HCEC 1CT (cell line): ENCODE data around the gene MTERF4.

Source experiments
- DNase-seq: peaks from one replicate; pipeline ENCODE4 v3.0.0-alpha.2; 2017

Gene MTERF4

DNA sequence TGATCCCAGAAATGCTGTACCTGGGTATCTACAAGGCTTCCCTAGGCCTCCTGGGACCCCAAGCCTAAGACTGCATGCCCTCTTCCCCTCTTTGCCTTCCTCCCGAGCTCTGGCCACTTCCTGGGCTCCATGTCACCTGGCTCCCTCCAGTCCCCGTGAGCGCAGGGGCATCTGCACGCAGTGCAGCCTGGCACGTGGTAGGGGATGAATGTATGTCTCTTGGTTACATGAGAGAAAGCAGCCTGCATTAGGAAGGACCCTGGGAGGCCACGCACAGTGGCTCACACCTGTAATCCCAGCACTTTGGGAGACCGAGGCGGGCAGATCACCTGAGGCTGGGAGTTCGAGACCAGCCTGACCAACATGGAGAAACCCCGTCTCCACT, 31.3 kb upstream of the MTERF4 start:
- no peak for DNase-seq

DNA sequence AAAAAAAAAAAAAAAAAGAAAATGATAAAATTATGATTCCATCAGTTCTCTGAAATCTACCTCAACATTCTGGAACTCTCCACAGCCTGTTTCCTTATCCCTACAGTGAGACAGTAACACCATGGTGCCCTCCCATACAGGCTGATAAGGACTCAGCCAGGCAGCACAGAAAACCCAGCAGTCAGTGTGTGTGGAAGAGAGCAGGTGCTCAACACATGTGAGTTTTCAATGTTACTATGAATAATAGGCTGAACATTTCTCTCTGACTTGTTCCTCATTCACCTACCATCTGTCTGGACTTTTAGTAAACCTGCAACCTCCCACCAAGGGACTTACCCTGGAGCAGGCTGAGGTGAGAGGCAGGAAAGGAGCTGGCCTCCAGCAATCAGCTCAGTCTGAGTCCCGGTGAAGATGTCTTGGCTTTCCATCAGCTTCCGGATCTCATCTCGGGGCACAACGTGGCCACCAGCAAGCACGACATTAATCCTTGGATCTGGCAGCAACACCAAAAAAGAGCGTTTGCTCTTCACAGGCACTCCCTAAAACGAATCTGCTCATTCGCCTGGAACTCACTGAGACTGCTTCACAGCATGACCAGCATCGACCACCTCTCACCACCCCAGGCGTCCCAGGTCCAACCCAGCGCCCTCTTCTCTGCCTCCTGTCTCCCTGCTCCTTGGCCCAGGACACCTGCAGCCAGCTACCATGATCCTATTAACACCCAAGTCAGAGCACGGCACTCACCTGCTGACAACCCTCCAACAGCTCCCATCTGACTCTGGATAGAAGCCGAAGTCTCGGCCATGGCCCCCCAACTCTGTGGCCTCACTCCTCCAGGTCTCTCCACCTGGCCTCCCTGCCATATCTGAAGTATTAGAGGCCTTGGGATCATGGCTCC, 30.7 kb upstream of the MTERF4 start:
- DNase-seq, result no peak

DNA sequence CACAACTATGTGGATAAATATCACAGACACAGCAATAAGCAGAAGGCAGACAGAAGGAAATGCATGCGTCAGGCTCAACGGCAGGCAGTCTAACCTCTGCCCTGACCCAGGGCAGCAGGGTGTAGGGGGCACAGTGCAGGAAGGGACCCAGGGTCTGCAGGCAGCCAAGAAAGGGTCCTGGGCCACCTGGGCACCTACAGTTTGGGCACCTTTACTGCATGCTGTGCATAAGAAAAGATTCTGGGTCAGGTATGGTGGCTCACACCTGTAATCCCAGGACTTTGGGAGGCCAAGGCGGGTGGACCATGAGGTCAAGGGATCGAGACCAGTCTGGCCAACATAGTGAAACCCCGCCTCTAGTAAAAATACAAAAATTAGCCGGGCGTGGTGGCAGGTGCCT, 29.4 kb upstream of the MTERF4 start:
- DNase-seq, result no peak

DNA sequence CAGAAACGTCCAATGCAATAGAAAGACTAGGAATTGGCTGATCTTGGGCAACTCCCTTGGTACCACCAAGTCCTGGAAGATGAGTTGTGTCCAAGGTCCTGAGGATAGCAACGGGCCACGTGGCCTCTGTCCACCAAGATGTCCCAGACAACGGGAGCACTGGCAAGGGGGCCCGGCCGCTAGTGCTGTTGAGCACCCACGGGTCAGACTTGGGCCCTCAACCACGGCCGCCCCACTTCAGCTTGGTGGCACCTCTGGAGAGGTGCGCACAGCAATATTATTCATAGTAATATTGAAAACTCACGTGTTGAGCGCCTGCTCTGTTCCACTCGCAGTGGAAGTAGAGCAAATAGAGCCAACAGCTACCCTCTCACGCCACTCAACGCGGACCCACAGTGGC, 28.2 kb upstream of the MTERF4 start:
- no peak for DNase-seq

DNA sequence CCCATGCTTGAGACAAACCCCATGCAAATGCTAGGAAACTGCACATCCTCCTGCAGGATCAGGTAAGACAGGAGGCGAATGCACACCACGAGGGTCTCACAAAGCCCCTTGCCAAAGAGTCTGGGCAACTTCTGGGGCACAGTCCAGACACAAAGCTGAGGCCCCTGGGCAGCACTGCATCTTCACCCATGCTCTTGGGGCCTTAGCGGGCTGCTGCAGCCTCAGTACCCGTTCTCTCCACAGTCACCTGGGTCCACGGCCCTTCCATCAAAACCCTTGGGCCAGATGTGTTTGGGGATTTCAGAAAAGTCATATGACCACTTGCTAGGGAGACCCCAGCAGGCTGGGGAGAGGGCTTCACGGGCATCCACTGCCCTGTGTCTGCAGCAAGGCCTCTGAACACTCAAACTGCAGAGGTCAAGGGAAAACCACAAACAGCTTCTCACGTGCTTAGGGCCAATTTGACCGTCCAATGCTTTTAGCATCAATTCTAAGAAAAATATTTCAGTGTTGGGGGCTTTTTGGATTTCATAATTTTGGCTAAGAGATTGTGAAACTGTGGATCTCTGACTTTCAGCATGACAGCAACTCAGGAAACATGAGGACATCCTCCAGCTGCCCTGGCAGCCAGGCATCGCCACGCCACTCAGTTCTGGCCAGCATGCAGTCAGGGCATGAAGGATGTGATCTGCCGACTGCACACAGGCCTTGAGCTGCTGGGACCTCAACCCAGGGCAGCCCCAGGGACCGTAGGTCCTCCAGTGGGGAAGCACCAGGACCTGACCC, 27.2 kb upstream of the MTERF4 start:
- DNase-seq, result no peak

DNA sequence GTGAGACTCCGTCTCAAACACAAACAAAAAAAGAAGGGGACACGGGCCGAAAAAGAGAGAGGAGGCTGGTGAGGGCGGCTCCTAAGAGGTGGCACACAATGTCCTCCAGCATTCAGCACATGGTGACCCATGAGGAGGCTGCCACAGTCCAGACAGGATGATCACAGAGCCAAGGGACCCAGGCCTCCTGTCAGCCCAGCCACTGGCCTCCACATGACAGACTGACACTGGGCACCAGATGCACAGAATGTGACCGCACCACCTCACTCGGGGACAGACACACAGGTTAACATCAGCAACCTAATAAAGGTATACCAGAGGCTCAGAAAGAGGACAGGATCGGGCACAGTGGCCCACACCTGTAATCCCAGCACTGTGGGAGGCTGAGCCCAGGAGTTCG, 26.2 kb upstream of the MTERF4 start:
- no peak for DNase-seq

DNA sequence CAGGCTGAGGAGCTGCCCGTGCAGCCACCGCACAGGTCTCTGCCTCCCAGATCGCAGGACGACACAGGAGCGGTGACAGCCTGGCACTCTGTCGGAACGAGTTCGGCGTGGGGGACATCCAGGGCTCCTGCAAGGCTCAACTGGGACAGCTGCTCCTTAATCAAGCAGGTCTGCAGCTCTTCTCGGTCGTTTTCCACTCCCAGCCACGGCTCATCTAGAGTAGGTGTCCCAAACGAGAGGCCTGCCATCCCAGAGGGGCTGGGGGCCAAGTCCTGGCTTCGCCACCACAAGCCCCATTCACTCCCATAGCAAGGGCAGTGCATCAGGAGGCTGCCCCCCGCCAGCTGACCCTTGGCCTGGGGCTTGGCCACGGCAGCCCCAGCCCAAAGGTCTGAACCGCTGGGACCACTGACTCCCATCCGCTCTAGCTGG, 24.7 kb upstream of the MTERF4 start:
- no peak for DNase-seq

DNA sequence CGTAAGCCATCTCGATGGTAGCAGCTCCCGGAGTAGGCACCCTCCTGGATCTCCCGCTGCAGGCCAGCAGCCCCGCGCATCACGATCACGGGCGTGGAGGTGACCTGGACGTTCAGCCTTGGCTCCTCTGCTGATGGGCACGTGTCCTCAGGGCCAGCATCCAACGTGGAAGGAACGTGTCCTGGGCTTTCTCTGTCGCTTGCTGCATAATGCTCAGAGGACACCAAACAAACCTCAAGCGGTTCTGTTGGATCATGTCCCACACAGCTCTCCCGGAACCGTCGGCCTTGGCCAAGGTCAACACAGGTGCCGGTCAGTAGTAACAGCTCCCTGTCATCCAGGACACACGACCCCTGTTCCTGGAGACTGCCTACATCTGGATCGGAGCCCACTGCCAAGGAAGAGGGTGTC, 24.1 kb upstream of the MTERF4 start:
- DNase-seq, result no peak

DNA sequence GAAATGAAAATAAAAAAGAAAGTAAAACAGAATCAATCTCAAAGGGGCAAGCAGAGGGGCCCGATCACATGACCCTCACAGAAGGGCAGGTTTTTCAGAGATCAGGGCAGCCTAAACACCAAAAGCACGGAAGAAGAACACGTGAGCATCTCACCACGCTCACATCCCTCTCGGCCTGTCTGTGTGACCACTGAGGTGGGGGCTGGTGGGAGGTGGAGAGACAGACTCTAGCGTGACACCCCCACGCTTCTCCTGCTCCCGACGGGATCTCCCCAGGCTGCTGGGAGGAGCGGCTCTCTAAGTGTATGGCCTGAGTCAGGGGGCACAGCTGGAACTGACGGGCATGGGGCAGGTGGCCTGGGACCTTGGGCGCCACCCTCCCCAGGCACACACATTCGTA, 23.5 kb upstream of the MTERF4 start:
- no peak for DNase-seq

DNA sequence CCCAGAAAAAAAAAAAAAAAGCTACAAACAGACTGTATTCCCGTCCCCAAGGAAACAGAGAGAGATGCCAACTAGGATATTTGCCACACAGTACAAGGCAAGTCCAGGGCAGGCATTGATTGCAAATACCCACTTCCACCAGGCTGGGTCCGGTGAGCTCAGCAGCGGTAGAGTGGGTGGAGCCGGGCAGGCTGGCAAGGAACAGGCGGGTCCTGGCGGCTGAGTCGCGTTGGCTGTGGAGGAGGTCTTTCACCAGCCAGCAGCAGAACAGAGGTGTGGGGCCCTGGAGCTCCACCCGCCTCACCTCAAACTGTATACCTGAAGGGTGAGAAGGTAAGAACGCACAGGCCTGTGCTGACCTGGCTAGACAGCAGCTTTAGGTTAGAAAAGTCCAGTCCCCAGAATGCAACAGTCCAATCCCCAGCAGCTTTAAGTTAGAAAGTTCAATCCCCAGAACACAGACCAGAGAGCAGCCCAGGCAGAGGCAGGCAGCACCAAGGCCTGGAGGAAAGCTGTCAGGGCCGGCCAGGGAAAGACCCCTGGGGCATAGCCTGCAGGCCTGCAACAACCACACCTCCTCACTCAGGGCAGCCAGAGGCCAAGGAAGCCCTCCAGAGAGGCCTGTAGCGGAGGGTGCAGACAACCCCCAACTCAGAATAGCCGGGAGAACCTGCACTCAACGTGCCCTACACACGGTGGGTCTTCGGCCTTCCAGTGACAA, 21.9 kb upstream of the MTERF4 start:
- DNase-seq, result no peak

DNA sequence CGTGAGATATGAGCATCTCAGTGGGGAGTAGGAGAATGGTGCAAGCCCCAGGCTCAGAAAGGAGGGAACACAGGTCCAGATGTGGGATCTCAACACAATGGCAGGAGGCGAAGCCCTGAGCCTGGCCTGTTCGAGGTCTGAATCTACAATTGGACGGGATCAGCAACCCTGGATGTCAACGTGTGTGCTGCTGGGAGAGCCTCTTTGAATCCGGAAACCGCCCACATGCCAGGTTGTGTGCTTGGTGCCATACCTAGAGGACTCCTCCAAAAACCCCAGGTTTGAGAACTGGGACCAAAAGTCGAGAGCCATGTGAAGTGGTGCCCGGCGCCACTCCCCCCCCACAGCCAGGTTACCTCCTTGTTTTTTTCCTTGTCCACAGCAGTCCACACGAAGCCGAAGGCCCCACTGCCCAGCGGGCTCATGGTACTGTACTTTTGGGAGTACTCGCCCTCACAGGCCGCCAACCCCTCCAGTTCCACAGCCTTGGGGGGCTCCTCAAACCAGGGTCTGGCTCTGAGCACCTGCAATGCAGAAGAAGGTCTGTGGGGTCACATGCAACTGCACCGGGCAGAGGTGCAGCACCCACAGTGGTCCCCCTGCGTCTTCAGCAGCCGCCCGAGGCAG, 20.4 kb upstream of the MTERF4 start:
- DNase-seq, result no peak

DNA sequence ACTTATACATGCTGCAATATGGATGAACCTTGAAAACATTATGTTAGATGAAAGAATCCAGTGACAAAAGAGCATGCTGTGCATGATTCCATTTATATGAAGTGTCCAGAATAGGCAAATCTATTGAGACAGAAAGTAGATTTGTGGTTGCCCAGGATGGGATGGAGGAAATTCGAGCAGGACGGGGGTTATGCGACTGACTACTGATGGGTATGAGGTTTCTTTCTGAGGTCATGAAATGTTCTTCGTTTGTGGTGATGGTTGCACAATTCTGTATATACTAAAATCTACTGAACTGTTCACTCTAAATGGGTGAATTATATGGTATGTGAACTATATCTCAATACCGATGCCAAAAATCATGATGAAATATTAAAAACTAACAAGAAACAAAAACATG, 18.9 kb upstream of the MTERF4 start:
- no peak for DNase-seq

DNA sequence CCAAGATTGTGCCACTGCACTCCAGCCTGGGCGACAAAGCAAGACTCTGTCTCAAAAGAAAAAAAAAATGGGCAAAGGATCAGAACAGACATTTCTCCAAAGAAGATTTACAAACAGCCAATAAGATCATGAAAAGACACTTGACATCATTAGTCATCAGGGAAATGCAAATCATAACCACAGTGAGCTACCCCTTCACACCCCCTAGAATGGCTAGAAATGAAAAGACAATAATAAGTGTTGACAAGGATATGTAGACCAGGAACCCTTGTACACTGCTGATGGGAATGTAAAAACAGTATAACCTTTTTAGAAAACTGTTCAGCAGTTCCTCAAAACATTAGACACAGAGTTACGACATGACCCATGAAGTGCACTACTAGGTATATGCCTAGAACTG, 18.4 kb upstream of the MTERF4 start:
- no peak for DNase-seq

DNA sequence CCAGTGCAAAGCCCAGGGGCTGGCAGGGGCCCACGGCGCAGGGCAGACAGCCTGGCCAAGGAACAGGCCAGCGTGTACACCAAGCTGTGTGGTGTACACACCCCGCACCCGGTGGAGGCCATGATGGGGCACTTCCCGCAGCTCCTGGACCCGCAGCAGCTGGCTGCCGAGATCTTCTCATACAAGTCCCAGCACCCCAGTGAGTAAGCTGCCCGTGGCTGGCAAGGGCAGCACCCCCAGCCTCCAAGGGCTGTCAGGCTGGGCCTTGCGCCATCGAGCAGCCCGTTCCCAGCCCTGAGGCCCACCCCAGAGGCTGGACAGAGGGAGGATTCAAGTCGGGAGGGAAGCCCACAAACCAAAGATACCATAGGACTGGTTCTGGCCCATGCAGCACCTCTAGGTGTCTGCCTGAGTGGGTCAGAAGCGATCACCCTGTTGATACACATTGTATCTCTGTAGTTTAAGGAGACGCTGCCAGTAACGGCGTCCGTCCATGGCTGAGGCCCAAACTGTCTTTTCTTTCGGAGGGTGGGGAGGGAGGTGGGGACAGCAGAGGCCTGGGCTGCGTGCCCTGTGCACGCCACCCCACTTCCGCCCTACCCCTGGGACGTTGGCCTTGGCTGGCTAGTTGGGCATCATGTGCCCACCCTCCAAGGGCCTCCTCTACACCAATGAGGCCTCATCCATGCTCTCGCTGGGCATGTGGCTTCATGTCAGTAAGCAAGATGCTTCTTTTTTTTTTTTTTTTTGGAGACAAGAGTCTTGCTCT, 16.8 kb upstream of the MTERF4 start:
- DNase-seq, result no peak

DNA sequence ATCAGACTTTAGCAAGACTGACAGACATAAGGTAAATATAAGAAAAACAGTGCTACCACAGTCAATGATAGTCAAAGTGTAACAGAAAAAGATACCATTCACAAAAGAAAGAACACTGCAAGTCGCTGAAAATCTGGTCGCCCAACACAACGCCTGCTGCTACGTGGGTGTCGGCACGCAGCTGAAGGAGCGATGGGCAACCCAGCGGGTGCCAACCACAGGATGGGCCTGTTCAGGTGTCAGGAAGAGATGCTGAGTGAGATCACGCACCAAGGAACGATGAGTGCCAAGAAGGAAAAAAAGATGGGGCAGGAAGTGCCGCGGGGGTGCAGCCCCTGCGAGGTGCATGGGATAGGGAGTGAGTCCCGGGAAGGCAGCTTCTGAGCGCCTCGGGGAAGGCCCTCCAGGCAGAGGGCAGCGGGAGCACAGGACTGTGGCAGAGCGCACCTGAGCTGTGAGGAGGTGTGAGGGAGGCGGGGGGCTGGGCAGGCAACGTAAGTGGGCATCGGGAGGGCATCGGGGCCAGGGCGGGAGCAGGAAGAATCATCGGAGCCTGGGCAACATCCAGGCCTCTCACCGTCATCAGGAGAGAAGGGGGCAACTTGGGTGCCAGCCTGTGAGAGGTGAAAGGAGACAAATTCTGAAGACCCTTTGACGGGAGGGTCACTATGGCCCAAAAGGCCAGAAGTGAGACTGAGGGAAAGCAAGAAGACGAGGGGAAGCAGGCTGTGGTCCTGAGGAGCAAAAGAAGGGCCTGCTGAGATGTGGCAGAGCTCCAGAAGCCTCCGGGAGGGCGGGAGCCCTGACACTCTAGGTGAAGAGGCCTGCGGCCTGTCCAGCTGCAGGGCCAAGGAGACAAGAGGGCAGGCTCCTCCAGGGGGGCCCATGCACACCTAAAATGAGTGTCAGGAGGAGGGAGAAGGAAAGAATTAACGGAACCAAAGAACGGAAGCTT, 14.8 kb upstream of the MTERF4 start:
- no peak for DNase-seq

DNA sequence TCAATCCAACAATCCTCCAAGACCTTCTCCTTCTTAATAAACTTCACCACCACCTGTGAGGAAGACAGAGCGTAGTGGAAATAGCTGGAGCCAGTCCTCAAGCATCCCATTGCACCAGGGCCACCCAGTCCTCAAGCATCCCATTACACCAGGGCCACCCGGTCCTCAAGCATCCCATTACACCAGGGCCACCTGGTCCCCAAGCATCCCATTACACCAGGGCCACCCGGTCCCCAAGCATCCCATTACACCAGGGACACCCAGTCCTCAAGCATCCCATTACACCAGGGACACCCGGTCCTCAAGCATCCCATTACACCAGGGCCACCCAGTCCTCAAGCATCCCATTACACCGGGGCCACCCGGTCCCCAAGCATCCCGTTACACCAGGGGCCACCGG, 13.3 kb upstream of the MTERF4 start:
- DNase-seq, result no peak

DNA sequence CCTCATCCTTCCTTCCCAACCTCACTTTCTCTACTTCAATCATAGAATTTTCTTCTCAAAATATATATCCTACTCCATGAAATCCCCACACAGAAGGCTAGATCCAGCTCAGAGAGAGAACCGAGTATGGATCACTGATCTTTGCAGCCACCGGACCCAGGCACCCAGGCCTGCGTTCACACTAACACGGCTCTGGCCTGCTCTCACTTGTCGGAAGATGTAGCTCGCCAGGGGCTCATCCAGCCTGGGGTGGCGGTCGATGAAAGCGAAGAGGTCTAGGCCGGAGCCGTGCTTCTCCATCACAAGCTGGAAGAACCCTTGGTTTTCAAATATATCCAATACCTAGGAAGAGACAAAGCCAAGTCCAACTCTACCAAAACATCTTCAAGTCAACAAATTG, 12.7 kb upstream of the MTERF4 start:
- DNase-seq, result no peak

DNA sequence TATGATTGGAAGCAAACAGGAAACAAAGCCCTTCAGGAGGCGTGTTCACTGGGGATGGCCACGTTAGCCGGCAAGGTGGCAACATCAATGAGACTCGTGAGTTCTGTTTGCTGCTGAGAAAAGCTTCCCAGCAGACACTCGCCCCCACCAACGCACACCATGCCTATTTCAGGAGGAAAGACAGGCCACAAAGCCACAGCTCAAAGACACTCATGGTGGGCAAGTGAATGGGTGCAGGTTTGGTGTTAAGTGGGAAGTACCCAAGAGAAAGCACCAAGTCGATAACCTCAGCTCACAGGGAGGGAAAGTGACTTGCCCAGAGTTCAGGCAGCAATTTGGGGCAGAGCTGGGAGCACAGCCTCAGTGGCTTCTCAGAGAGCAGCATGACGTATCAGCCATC, 10.5 kb upstream of the MTERF4 start:
- DNase-seq, result no peak

DNA sequence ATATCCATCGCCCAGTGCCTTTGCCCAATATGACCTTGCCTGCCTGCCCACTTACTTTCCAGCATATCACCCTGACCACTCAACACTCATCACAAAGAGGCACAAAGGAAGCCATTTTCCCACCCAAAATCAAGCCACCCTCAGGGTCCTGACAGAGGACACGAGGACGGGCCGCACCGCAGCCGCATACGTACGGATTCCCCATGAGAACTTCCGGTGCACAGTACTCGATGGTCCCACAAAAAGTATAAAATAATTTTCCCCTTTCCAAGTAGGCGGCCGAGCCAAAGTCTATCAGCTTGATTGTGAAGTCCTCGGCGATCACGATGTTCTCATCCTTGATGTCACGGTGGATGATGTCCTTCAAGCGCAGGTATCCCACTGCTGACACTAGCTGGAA, 10.0 kb upstream of the MTERF4 start:
- DNase-seq, result no peak

DNA sequence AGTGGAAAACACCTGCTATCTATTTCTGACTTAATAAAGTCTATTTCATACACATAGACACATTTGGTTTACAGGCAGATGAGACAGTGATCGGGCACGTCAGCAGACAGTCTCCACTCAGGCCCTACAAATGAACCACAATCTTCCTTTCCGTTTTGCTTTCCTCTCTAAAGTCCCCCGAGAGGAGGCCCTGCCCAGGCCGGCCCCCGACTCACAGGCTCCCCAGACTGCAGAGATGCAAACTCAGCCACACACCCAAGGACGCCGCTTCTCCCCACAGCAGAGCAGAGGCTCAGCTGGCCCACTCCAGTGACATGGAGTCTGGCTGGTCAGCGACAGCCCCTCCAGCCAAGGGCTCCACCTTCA, 9.3 kb upstream of the MTERF4 start:
- DNase-seq, result no peak
